WERI-Rb-1 (cell line): ENCODE data around the gene CDH23.

ENCODE experiments used
- DNase-seq: peaks from one replicate; pipeline ENCODE4 v3.0.0-alpha.2; 2020
- H3K27ac ChIP-seq: fragments of 250-450 bp; sonication (Bioruptor Pico); 2 replicates; pipeline ENCODE4 v1.5.1; 2020; ENCODE audit warnings: mild to moderate bottlenecking, moderate library complexity
- H3K27me3 ChIP-seq: fragments of 250-450 bp; sonication (Bioruptor Pico); 2 replicates; pipeline ENCODE4 v1.5.1; 2021; ENCODE audit warnings: mild to moderate bottlenecking, low read depth, moderate library complexity; ENCODE audit not compliant: insufficient read depth, severe bottlenecking
- H3K36me3 ChIP-seq: fragments of 250-450 bp; sonication (Bioruptor Pico); 2 replicates; pipeline ENCODE4 v1.5.1; 2020; ENCODE audit warnings: mild to moderate bottlenecking, moderate library complexity
- H3K4me3 ChIP-seq: 2 replicates; pipeline ENCODE4 v1.5.1; 2011; ENCODE audit warnings: low read depth, mild to moderate bottlenecking, control low read depth, low read length
- H3K9me3 ChIP-seq: fragments of 250-450 bp; sonication (Bioruptor Pico); 2 replicates; pipeline ENCODE4 v1.5.1; 2021; ENCODE audit warnings: mild to moderate bottlenecking, moderate library complexity; ENCODE audit not compliant: severe bottlenecking
- TF ChIP-seq, protein P1 (sequence below): IDR thresholded peaks from 2 replicates; pipeline ENCODE4 v1.5.1; 2011; ENCODE audit warnings: low read depth, mild to moderate bottlenecking, control low read depth, inconsistent platforms, low read length

The CDH23 gene

DNA sequence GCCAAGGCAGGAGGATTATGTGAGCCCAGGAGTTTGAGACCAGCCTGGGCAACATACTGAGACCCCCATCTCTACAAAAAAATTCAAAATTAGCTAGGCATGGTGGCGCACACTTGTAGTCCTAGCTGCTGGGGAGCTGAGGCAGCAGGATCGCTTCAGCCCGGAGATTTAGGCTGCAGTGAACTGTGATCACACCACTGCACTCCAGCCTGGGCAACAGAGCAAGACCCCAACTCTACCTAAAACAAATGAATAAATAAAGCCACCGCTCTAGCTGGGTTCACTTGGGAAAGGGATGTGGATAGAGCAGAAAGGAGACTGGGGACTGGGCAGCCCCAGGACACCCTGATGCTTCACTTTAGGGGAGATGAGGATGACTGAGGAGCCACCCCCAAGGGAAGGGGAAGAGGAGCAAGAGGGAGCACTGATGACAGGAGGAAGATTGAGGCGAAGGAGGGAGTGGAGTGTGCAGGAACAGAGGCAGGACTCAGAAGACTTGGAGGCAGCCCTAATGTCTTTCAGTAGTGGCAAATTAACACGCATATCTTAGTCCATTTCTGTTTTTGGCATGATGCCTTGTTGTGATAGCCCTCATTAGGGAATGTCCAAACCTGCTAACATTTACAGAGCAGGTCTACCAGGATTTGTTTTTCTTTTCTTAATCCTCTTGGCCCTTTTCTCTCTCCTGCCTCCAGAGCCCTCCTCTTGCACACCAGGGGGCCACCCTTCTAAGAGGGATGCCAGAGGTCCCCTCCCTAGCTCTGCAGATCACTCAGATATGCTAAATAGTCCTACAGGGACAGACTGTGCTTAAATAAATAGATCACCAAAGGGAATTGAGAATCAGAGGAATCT, 234.5 kb downstream of the CDH23 start:
- DNase-seq = peak; percentile 72
- Histone ChIP-seq H3K4me3 (no peak overlapping the region), H3K27me3 (no peaks in the 10 kb centered on the region), H3K9me3 (no peaks in the 10 kb centered on the region), H3K27ac (peak overlapping the region; percentile 79), H3K36me3 (peaks cover 45% of the 10 kb centered on the region)
- TF ChIP-seq, protein P1, sequence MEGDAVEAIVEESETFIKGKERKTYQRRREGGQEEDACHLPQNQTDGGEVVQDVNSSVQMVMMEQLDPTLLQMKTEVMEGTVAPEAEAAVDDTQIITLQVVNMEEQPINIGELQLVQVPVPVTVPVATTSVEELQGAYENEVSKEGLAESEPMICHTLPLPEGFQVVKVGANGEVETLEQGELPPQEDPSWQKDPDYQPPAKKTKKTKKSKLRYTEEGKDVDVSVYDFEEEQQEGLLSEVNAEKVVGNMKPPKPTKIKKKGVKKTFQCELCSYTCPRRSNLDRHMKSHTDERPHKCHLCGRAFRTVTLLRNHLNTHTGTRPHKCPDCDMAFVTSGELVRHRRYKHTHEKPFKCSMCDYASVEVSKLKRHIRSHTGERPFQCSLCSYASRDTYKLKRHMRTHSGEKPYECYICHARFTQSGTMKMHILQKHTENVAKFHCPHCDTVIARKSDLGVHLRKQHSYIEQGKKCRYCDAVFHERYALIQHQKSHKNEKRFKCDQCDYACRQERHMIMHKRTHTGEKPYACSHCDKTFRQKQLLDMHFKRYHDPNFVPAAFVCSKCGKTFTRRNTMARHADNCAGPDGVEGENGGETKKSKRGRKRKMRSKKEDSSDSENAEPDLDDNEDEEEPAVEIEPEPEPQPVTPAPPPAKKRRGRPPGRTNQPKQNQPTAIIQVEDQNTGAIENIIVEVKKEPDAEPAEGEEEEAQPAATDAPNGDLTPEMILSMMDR = no peak

DNA sequence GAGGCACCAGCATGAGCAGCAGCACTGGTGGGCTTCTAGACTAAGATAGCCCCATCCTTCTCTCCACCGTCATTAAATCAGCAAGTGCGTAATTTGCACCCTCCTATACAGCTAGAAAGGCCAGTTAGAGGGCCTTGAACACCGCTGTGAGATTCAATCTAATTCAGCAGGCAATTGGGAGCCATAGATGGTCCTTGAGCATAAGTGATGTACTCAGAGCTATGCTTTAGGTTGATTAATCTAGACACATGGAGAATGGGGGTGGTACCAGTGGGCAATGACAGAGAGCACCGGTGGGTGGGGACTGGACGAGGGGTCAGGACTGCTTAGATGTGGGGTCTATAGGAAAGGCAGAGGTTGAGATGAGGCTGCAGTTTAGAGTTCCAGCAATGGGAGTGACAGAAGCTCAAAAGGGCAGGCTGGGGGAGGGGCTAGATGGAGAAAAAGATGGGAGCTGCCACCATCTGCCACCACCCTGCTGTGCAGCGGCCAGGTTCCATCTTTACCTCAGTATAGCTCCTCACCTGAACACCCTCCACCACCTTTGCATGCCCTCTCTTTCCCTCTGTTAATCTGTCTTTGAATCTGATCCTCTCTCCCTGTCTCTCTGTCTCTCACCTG, 235.6 kb downstream of the CDH23 start:
- DNase-seq = peak; percentile 92
- Histone ChIP-seq H3K27me3 (no peaks in the 10 kb centered on the region), H3K4me3 (peak overlapping the region; percentile 17), H3K9me3 (no peaks in the 10 kb centered on the region), H3K27ac (peak overlapping the region; percentile 79), H3K36me3 (peaks cover 53% of the 10 kb centered on the region)
- TF ChIP-seq, protein P1 = no peak

DNA sequence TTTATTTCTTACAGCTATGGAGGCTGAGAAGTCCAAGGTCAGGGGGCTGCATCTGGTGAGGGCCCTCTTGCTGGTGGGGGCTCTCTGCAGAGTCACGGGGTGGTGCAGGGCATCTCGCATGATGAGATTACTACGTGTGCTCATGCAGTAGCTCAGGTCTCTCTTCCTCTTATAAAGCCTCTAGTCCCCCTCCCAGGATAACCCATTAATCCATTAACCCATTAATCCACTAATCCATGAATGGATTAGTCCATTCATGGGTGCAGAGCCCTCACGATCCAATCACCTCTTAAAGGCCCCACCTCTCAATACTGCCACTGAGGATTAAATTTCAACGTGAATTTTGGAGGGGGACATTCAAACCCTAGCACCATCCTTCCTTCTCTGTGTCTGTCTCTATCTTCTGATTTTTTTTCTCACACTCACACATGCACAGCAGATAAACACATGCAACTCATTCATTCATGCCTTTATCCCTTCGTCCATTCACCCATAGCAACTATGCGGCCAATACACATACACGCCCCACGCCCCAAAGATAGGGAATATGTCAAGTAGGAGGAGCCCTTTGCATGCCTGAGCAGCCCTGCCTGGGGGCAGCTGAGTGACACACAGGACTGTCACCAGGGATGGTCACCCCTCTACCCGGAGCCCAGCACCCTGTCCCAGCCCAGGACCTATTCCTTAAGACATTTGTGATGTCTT, 236.3 kb downstream of the CDH23 start:
- peak overlapping the region; percentile 79 for H3K27ac ChIP-seq
- H3K36me3 ChIP-seq = peaks cover 52% of the 10 kb centered on the region
- TF ChIP-seq, protein P1 = no peak
- H3K9me3 ChIP-seq = no peaks in the 10 kb centered on the region
- no peaks in the 10 kb centered on the region for H3K27me3 ChIP-seq
- peak overlapping the region; percentile 11 for H3K4me3 ChIP-seq
- DNase-seq = peak; percentile 44

DNA sequence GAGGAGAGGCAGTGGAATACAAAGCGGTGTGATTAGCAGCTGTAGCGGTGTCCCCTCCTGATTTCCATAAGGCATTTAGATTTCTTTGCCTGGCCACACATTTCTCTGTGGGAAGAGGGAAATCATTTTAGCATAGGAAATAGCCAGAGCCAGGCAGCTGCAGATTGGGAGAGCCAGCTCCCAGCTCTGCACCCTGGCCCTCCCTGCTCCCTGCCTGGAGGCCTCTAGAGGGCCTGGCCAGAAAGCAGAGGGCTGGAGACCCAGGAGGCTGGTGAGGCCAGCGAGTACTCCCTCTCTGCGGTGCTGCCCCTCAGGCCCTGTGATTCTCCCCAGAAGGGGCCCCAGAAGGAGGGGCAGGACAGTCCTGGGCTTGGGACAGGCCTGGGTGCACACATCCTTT, 237.2 kb downstream of the CDH23 start:
- Histone ChIP-seq H3K4me3 (no peak overlapping the region), H3K27me3 (no peaks in the 10 kb centered on the region)
- TF ChIP-seq, protein P1 = no peak

DNA sequence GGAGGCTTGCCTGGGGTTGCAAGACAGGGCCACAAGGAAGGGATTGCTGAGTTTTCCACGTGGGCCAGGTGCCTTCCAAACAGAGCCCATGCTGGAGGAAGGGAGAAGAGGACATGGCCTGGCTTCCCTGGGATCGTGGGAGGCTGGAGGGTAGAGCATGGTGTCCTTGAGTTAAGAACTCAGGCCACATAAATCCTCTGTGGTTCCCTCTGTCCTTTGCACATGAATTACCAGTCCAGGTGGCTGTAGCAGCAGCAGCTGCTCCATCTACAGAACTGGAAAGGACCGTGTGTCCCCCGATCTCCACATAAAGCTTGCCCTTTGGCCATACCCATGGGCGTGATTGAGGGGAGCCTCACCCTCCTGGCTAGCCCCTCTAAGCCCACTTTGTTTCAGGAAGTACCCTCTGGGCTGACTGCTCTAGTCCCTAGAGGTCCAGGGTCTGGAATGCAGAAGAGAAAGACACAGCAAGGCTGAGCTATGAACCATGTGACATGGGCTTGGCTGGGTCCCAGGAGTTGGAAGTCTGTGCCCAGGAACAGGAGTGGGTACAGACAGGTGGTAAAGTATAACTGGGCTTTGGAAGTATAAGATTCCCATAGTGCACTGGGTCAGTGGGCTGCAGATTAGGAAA, 237.9 kb downstream of the CDH23 start:
- TF ChIP-seq, protein P1 = no peak
- Histone ChIP-seq H3K27me3 (no peaks in the 10 kb centered on the region), H3K36me3 (peaks cover 45% of the 10 kb centered on the region), H3K4me3 (no peak overlapping the region), H3K27ac (peak overlapping the region; percentile 79), H3K9me3 (no peaks in the 10 kb centered on the region)
- DNase-seq = peak; percentile 56

More for the DNA sequence above, 237.2 kb downstream of the CDH23 start:
- Histone ChIP-seq H3K27ac (peak overlapping the region; percentile 79), H3K9me3 (no peaks in the 10 kb centered on the region), H3K36me3 (peaks cover 43% of the 10 kb centered on the region)
- DNase-seq = no peak
